ENCODE results near the gene ARL4A. TPM values are rescaled to one million over a fixed set of nuclear protein-coding genes. Genes with fewer than 3 reads are reported as not detected.

The ARL4A gene
- total RNA-seq, 2 experiments from 2014 or later, result 72.5 to 75.9 TPM

GRCh38 chr7:12674053-12674452, 13.4 kb upstream of the ARL4A start:
- H3K9me3 ChIP-seq (ENCODE audit: control insufficient read depth in 1 of 2, insufficient read depth in 1 of 2, low read length in 2 of 2), result no peaks in the 10 kb centered on the region
- no peak overlapping the region for H3K4me3 ChIP-seq (ENCODE audit: low read length)
- no peaks in the 10 kb centered on the region for H3K36me3 Mint-ChIP-seq (ENCODE audit: low read depth)
- no peak overlapping the region for H3K27ac Mint-ChIP-seq
- CTCF ChIA-PET, result interaction anchor here (1.2 to 2.0 kb wide), 2 partner anchors 13 to 218 kb away, joined by 3 to 28 read pairs; partner anchors contain the start of gene ARL4A
- no peaks in the 10 kb centered on the region for H3K27me3 Mint-ChIP-seq
- DNase-seq (no peak), ATAC-seq (ENCODE audit: poor library complexity) (no peak)
- no peaks in the 10 kb centered on the region for H3K9me3 Mint-ChIP-seq
- no peak overlapping the region for H3K4me3 Mint-ChIP-seq
- H3K27ac ChIP-seq (ENCODE audit: low read depth in 1 of 2, low read length in 2 of 2), result no peak overlapping the region
- H3K4me1 Mint-ChIP-seq (ENCODE audit: low read depth), result peaks cover 17% of the 10 kb centered on the region
- H3K27me3 ChIP-seq (ENCODE audit: control insufficient read depth in 1 of 2, insufficient read depth in 2 of 2, low read length in 2 of 2), result no peaks in the 10 kb centered on the region
- H3K4me1 ChIP-seq (ENCODE audit: insufficient read depth, low read length), result peaks cover 7% of the 10 kb centered on the region
- TF ChIP-seq CTCF (IDR thresholded peaks at IDR 0.05), result no peak
- no peaks in the 10 kb centered on the region for H3K36me3 ChIP-seq (ENCODE audit: insufficient read depth, low read length)
- intact Hi-C loops (cut with DNase I, micrococcal nuclease), result no loop called here
- POLR2A ChIA-PET, result no interaction called here

- ChIA-PET CTCF (interaction anchor here (0.6 to 2.0 kb wide), 7 partner anchors 12 to 588 kb away, joined by 3 to 28 read pairs (median 3); partner anchors contain the start of gene ARL4A), POLR2A (interaction anchor here (1.3 kb wide), 1 partner anchor 11 kb away, joined by 14 read pairs; no protein-coding TSS in a partner anchor)
- peak in 11 of 14 experiments; percentile 10 to 86 (median 25) for DNase-seq
- intact Hi-C loops (cut with DNase I, micrococcal nuclease), result loop anchor here in 1 of 2 experiments (1.0 kb wide), 1 partner anchor 589 kb away; no protein-coding TSS in a partner anchor
- no peak overlapping the region for H3K27ac ChIP-seq (ENCODE audit: low read depth in 1 of 2, low read length in 2 of 2)
- Mint-ChIP-seq H3K4me3 (no peak overlapping the region), H3K36me3 (ENCODE audit: low read depth) (no peaks in the 10 kb centered on the region), H3K27me3 (no peaks in the 10 kb centered on the region), H3K27ac (no peak overlapping the region), H3K4me1 (ENCODE audit: low read depth) (peaks cover 17% of the 10 kb centered on the region), H3K9me3 (no peaks in the 10 kb centered on the region)
- H3K4me1 ChIP-seq (ENCODE audit: insufficient read depth, low read length), result peaks cover 7% of the 10 kb centered on the region
- H3K36me3 ChIP-seq (ENCODE audit: insufficient read depth, low read length), result no peaks in the 10 kb centered on the region
- no peak overlapping the region for H3K4me3 ChIP-seq (ENCODE audit: low read length)
- TF ChIP-seq CTCF (IDR thresholded peaks at IDR 0.05), result peak; percentile 58
- ATAC-seq (ENCODE audit: poor library complexity), result peak; percentile 92
- H3K9me3 ChIP-seq (ENCODE audit: control insufficient read depth in 1 of 2, insufficient read depth in 1 of 2, low read length in 2 of 2), result no peaks in the 10 kb centered on the region
- no peaks in the 10 kb centered on the region for H3K27me3 ChIP-seq (ENCODE audit: control insufficient read depth in 1 of 2, insufficient read depth in 2 of 2, low read length in 2 of 2)
Observed at GRCh38 chr7:12674861-12675260, 12.6 kb upstream of the ARL4A start.

- intact Hi-C loops (cut with DNase I, micrococcal nuclease), result loop anchor here (2.0 to 10.0 kb wide), 4 partner anchors 47 to 1041 kb away; no protein-coding TSS in a partner anchor
- ATAC-seq (ENCODE audit: poor library complexity), result no peak
- H3K9me3 ChIP-seq (ENCODE audit: control insufficient read depth in 1 of 2, insufficient read depth in 1 of 2, low read length in 2 of 2), result peaks cover 0 to 3% of the 10 kb centered on the region in 2 experiments
- H3K4me3 ChIP-seq (ENCODE audit: low read length), result no peak overlapping the region
- no peak overlapping the region for H3K27ac ChIP-seq (ENCODE audit: low read depth in 1 of 2, low read length in 2 of 2)
- H3K4me3 Mint-ChIP-seq, result no peak overlapping the region
- no peaks in the 10 kb centered on the region for H3K9me3 Mint-ChIP-seq
- H3K4me1 ChIP-seq (ENCODE audit: insufficient read depth, low read length), result peaks cover 24% of the 10 kb centered on the region
- H3K4me1 Mint-ChIP-seq (ENCODE audit: low read depth), result peaks cover 28% of the 10 kb centered on the region
- DNase-seq, result peak in 3 of 14 experiments; percentile 6 to 28 (median 23)
- peak overlapping the region; percentile 40 for H3K27ac Mint-ChIP-seq
- no peaks in the 10 kb centered on the region for H3K27me3 ChIP-seq (ENCODE audit: control insufficient read depth in 1 of 2, insufficient read depth in 2 of 2, low read length in 2 of 2)
- no peaks in the 10 kb centered on the region for H3K36me3 ChIP-seq (ENCODE audit: insufficient read depth, low read length)
- peaks cover 6% of the 10 kb centered on the region for H3K36me3 Mint-ChIP-seq (ENCODE audit: low read depth)
- H3K27me3 Mint-ChIP-seq, result no peaks in the 10 kb centered on the region
- TF ChIP-seq CTCF (IDR thresholded peaks at IDR 0.05), result peak; percentile 53
- ChIA-PET CTCF (no interaction called here), POLR2A (no interaction called here)
Observed at GRCh38 chr7:12683678-12684585, 3.5 kb upstream of the ARL4A start.

Measured in CD4-positive, alpha-beta T cell (primary cell).